IMR-90 (cell line): ENCODE measurements around the gene ATP11B. TPM values are rescaled to one million over a fixed set of nuclear protein-coding genes. Genes with fewer than 3 reads are reported as not detected.

Source experiments
- ATAC-seq: fragments of 200-7000 bp; cut with Tn5 transposase; 2 replicates; pipeline ENCODE4 v1.9.1; 2020; ENCODE audit warnings: low read depth, mild to moderate bottlenecking, moderate library complexity
- BruUV-seq: library from RNA; stranded (reverse); fragments of 400-500 nt; replicated peaks from 2 replicates; lab custom pipeline; 2021; lab: Mats Ljungman, UMichigan
- CTCF ChIA-PET: fragments of 300-600 bp; formaldehyde crosslinking; extraction: SDS; loops from one replicate; lab custom pipeline; 2021; ENCODE audit warnings: antibody characterized with exemption; lab: Yijun Ruan, JAX
- POLR2A ChIA-PET: fragments of 300-600 bp; sonication (Branson Sonifier 250); formaldehyde crosslinking; loops from one replicate; lab custom pipeline; 2022; ENCODE audit warnings: antibody characterized with exemption; ENCODE audit not compliant: unreplicated experiment; lab: Charles Lee
- DNase-seq: peaks from one replicate; pipeline ENCODE4 v3.0.0; 2013
- H2AFZ ChIP-seq: replicated peaks from 2 replicates; pipeline ENCODE3; 2013; ENCODE audit warnings: low read length, mild to moderate bottlenecking; ENCODE audit not compliant: poor library complexity
- H2AK5ac ChIP-seq: 2 replicates; pipeline ENCODE4 v1.6.1; 2013; ENCODE audit warnings: low read depth, low read length, inconsistent platforms
- H2AK9ac ChIP-seq: replicated peaks from 2 replicates; pipeline ENCODE3; 2013; ENCODE audit warnings: mild to moderate bottlenecking, low read depth, low read length, moderate library complexity; ENCODE audit not compliant: poor library complexity
- H2BK120ac ChIP-seq: 2 replicates; pipeline ENCODE4 v1.6.1; 2013; ENCODE audit warnings: low read depth, low read length, inconsistent platforms
- H2BK15ac ChIP-seq: 3 replicates; pipeline ENCODE4 v1.6.1; 2013; ENCODE audit warnings: low read depth, low read length, inconsistent platforms
- H2BK20ac ChIP-seq: 2 replicates; pipeline ENCODE4 v1.6.1; 2013; ENCODE audit warnings: low read depth, mild to moderate bottlenecking, inconsistent platforms, low read length, moderate library complexity
- H2BK5ac ChIP-seq: 2 replicates; pipeline ENCODE4 v1.6.1; 2013; ENCODE audit warnings: mild to moderate bottlenecking, low read depth, low read length, inconsistent platforms; ENCODE audit not compliant: poor library complexity, severe bottlenecking
- H3K14ac ChIP-seq: replicated peaks from 2 replicates; pipeline ENCODE4 v1.6.1; 2013; ENCODE audit warnings: low read depth, low read length, inconsistent platforms
- H3K18ac ChIP-seq: 2 replicates; pipeline ENCODE4 v1.6.1; 2013; ENCODE audit warnings: low read depth, low read length, control low read depth
- H3K23ac ChIP-seq: 2 replicates; pipeline ENCODE4 v1.6.1; 2013; ENCODE audit warnings: low read depth, low read length, inconsistent platforms
- H3K27ac ChIP-seq: 2 replicates; pipeline ENCODE4 v1.5.1; 2013; ENCODE audit warnings: mild to moderate bottlenecking, control low read depth, low read length; ENCODE audit not compliant: insufficient read depth
- H3K27me3 ChIP-seq: 2 replicates; pipeline ENCODE4 v1.6.1; 2013; ENCODE audit warnings: low read length; ENCODE audit not compliant: control insufficient read depth, insufficient read depth
- H3K36me3 ChIP-seq: 2 replicates; pipeline ENCODE4 v1.6.1; 2013; ENCODE audit warnings: low read length, mixed read lengths; ENCODE audit not compliant: control insufficient read depth, insufficient read depth
- H3K4ac ChIP-seq: 2 replicates; pipeline ENCODE4 v1.6.1; 2013; ENCODE audit warnings: low read depth, low read length, inconsistent platforms
- H3K4me1 ChIP-seq: 2 replicates; pipeline ENCODE4 v1.6.1; 2013; ENCODE audit warnings: low read length, mixed read lengths; ENCODE audit not compliant: control insufficient read depth, insufficient read depth
- H3K4me2 ChIP-seq: 2 replicates; pipeline ENCODE4 v1.6.1; 2013; ENCODE audit warnings: low read depth, mild to moderate bottlenecking, control low read depth, low read length, moderate library complexity
- H3K4me3 ChIP-seq: 2 replicates; pipeline ENCODE4 v1.5.1; 2013; ENCODE audit warnings: low read depth, mild to moderate bottlenecking, control low read depth, low read length, moderate library complexity; ENCODE audit not compliant: insufficient read depth
- H3K56ac ChIP-seq: 2 replicates; pipeline ENCODE4 v1.6.1; 2013; ENCODE audit warnings: low read length, inconsistent platforms; ENCODE audit not compliant: insufficient read depth; ENCODE audit errors: extremely low read depth
- H3K79me1 ChIP-seq, 2 experiments: 2 replicates each; pipeline ENCODE4 v1.6.1; 2013; ENCODE audit warnings: low read length in 2 of 2, inconsistent platforms in 1 of 2, low read depth in 1 of 2
- H3K9ac ChIP-seq: 2 replicates; pipeline ENCODE4 v1.6.1; 2013; ENCODE audit warnings: low read depth, low read length, control low read depth
- H3K9me1 ChIP-seq: 2 replicates; pipeline ENCODE4 v1.6.1; 2013; ENCODE audit warnings: low read length, inconsistent platforms; ENCODE audit not compliant: insufficient read depth
- H3K9me3 ChIP-seq: 2 replicates; pipeline ENCODE4 v1.6.1; 2013; ENCODE audit warnings: low read length; ENCODE audit not compliant: control insufficient read depth, insufficient read depth
- H4K20me1 ChIP-seq: 2 replicates; pipeline ENCODE4 v1.6.1; 2013; ENCODE audit warnings: low read length, inconsistent platforms; ENCODE audit not compliant: insufficient read depth
- H4K5ac ChIP-seq: 2 replicates; pipeline ENCODE4 v1.6.1; 2013; ENCODE audit warnings: mild to moderate bottlenecking, low read depth, low read length, control low read depth
- H4K8ac ChIP-seq, 2 experiments: 2 replicates each; pipeline ENCODE4 v1.6.1; 2013; ENCODE audit warnings: low read depth in 2 of 2, low read length in 2 of 2, control low read depth in 1 of 2, inconsistent platforms in 1 of 2
- H4K91ac ChIP-seq: 2 replicates; pipeline ENCODE4 v1.6.1; 2013; ENCODE audit warnings: low read depth, low read length, inconsistent platforms; ENCODE audit not compliant: insufficient read depth
- MAFK ChIP-seq: IDR thresholded peaks from 2 replicates; pipeline ENCODE4 v1.6.1; 2012; ENCODE audit warnings: low read depth, low read length, improper control_type of control experiment
- RFX5 ChIP-seq: IDR thresholded peaks from 2 replicates; pipeline ENCODE4 v1.8.0; 2012; ENCODE audit warnings: low read depth, mild to moderate bottlenecking, low read length, moderate library complexity
- SMC3 ChIP-seq: fragments of 150-350 bp; IDR thresholded peaks from 2 replicates; pipeline ENCODE4 v1.6.1; 2016; ENCODE audit warnings: low read depth, mild to moderate bottlenecking, antibody characterized with exemption, low read length, moderate library complexity
- WGBS, 2 experiments: methylation state at CpG; one replicate each; pipeline versions ENCODE4 v1.1.5 to v1.1.7; 2013; ENCODE audit warnings: missing lambda C conversion rate in 2 of 2; ENCODE audit not compliant: insufficient read length in 1 of 2; ENCODE audit errors: extremely low coverage in 2 of 2; 5-methylcytosine and 5-hydroxymethylcytosine counted together
- dilution Hi-C: fragments of 300-500 bp; cut with HindIII; formaldehyde crosslinking; loops from one replicate; pipeline ENCODE4 v1.14.3; 2018; ENCODE audit warnings: low sequenced_read_pairs; ENCODE audit not compliant: unreplicated experiment
- in situ Hi-C: fragments of 300-500 bp; cut with MboI; formaldehyde crosslinking; loops from 3 replicates; pipeline ENCODE4 v1.14.3; 2019; ENCODE audit warnings: low sequenced_read_pairs, inconsistent platforms, mixed read lengths
- intact Hi-C: fragments of 100-400 bp; cut with micrococcal nuclease; formaldehyde crosslinking; loops from 2 replicates; pipeline ENCODE4 v1.10.0; 2022
- polyA plus RNA-seq, 3 experiments: library from polyadenylated mRNA; depleted of rRNA; stranded (reverse); fragments of >200 nt; gene quantifications; 2 replicates each; pipeline ENCODE4 v1.2.3, GENCODE V29; 2012; ENCODE audit warnings: low replicate concordance in 1 of 3
- total RNA-seq: library from RNA; depleted of rRNA; stranded (reverse); fragments of >200 nt; gene quantifications from 2 replicates; pipeline ENCODE4 v1.2.3, GENCODE V29; 2012

The ATP11B gene
- total and polyA plus RNA-seq, 2 of the 4 experiments (the other 2 are of a cell fraction) = 10.0 to 39.6 TPM

DNA sequence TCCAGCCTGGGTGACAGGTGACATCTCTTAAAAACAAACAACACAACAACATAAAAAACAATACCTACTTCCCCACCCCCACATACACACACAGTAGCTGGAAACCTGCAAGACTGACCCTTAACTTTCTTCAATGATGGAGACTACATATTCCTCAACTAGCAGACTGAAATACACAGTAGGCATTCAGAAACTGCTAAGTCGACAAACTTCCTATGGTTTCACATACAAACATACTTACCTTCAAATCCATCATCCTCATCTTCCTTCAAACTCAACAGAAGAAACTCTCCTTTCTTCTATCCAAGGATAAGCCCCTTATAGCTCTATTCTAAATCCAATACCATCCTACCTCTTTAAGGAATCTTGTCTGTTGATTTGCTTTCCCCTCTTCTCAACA lies 156.4 kb downstream of the ATP11B start:
- Histone ChIP-seq H4K8ac (no peak overlapping the region), H2BK5ac (no peak overlapping the region), H3K27ac (no peak overlapping the region), H3K4me3 (no peak overlapping the region), H4K20me1 (no peaks in the 10 kb centered on the region), H2AK5ac (no peak overlapping the region), H3K79me1 (no peaks in the 10 kb centered on the region; a peak in 2 of 4 replicates), H3K18ac (no peak overlapping the region), H3K9me1 (no peaks in the 10 kb centered on the region), H3K4me2 (no peak overlapping the region), H3K27me3 (no peaks in the 10 kb centered on the region), H2BK120ac (no peak overlapping the region), H3K9ac (no peak overlapping the region), H3K23ac (no peak overlapping the region), H3K36me3 (peaks cover 3% of the 10 kb centered on the region; the same call in 1 of the 2 replicates), H3K56ac (no peak overlapping the region), H2AK9ac (no peak overlapping the region), H2AFZ (no peak overlapping the region), H3K4ac (no peak overlapping the region), H4K5ac (no peak overlapping the region), H2BK20ac (no peak overlapping the region), H3K4me1 (no peaks in the 10 kb centered on the region), H3K14ac (no peak overlapping the region), H2BK15ac (no peak overlapping the region), H4K91ac (no peak overlapping the region), H3K9me3 (no peaks in the 10 kb centered on the region)
- DNase-seq = no peak
- no peak for TF ChIP-seq SMC3
- TF ChIP-seq RFX5 = no peak
- peak; percentile 49; the same call in 1 of the 2 replicates for TF ChIP-seq MAFK
- no TSS peak for BruUV-seq
- ChIA-PET CTCF (no interaction called here), POLR2A (no interaction called here)
- intact Hi-C loops (no loop called here), dilution Hi-C loops (no loop called here), in situ Hi-C loops (no loop called here)
- ATAC-seq = no peak
- WGBS, 2 experiments = 100% methylated on average over 1 of the region's 1 CpG; no CpG with 5 or more reads in 1 of the 2 experiments
